ENCODE data around the gene CCDC144A.
"Not testable (repeated sequence)": the region's sequence is repeated elsewhere in the genome, so short reads cannot be mapped to it uniquely, and the experiment has no call there.

The CCDC144A gene

GRCh38 chr17:16751924-16752287 is 61.9 kb downstream of the CCDC144A start:
- DNase-seq (ENCODE audit: low read depth in 2 of 2, low spot score in 1 of 2): not testable (repeated sequence)

- DNase-seq (ENCODE audit: low read depth in 2 of 2, low spot score in 1 of 2): not testable (repeated sequence)
Observed at GRCh38 chr17:16757520-16757919, 67.5 kb downstream of the CCDC144A start.

GRCh38 chr17:16758177-16758576 is 68.1 kb downstream of the CCDC144A start:
- DNase-seq (ENCODE audit: low read depth in 2 of 2, low spot score in 1 of 2): not testable (repeated sequence)

GRCh38 chr17:16768290-16769175 is 78.5 kb downstream of the CCDC144A start:
- not testable (repeated sequence) for DNase-seq (ENCODE audit: low read depth in 2 of 2, low spot score in 1 of 2)

- DNase-seq (ENCODE audit: low read depth in 2 of 2, low spot score in 1 of 2): not testable (repeated sequence)
Observed at GRCh38 chr17:16772394-16773145, 82.5 kb downstream of the CCDC144A start.

- not testable (repeated sequence) for DNase-seq (ENCODE audit: low read depth in 2 of 2, low spot score in 1 of 2)
Observed at GRCh38 chr17:16773146-16773522, 83.1 kb downstream of the CCDC144A start.

GRCh38 chr17:16787851-16788250 is 97.8 kb downstream of the CCDC144A start:
- not testable (repeated sequence) for DNase-seq (ENCODE audit: low read depth in 2 of 2, low spot score in 1 of 2)

- not testable (repeated sequence) for DNase-seq (ENCODE audit: low read depth in 2 of 2, low spot score in 1 of 2)
Observed at GRCh38 chr17:16788889-16789536, 99.0 kb downstream of the CCDC144A start.

GRCh38 chr17:16789622-16790021 is 99.6 kb downstream of the CCDC144A start:
- not testable (repeated sequence) for DNase-seq (ENCODE audit: low read depth in 2 of 2, low spot score in 1 of 2)

GRCh38 chr17:16790313-16790871 is 100.4 kb downstream of the CCDC144A start:
- not testable (repeated sequence) for DNase-seq (ENCODE audit: low read depth in 2 of 2, low spot score in 1 of 2)

- not testable (repeated sequence) for DNase-seq (ENCODE audit: low read depth in 2 of 2, low spot score in 1 of 2)
Observed at GRCh38 chr17:16794215-16794614, 104.2 kb downstream of the CCDC144A start.

- not testable (repeated sequence) for DNase-seq (ENCODE audit: low read depth in 2 of 2, low spot score in 1 of 2)
Observed at GRCh38 chr17:16795894-16796293, 105.9 kb downstream of the CCDC144A start.

- DNase-seq (ENCODE audit: low read depth in 2 of 2, low spot score in 1 of 2): not testable (repeated sequence)
Observed at GRCh38 chr17:16804851-16805250, 114.8 kb downstream of the CCDC144A start.

GRCh38 chr17:16806599-16806998 is 116.6 kb downstream of the CCDC144A start:
- not testable (repeated sequence) for DNase-seq (ENCODE audit: low read depth in 2 of 2, low spot score in 1 of 2)

GRCh38 chr17:16807620-16808019 is 117.6 kb downstream of the CCDC144A start:
- DNase-seq (ENCODE audit: low read depth in 2 of 2, low spot score in 1 of 2): not testable (repeated sequence)

- DNase-seq (ENCODE audit: low read depth in 2 of 2, low spot score in 1 of 2): not testable (repeated sequence)
Observed at GRCh38 chr17:16810236-16810635, 120.2 kb downstream of the CCDC144A start.

GRCh38 chr17:16812126-16812525 is 122.1 kb downstream of the CCDC144A start:
- DNase-seq (ENCODE audit: low read depth in 2 of 2, low spot score in 1 of 2): not testable (repeated sequence)

- DNase-seq (ENCODE audit: low read depth in 2 of 2, low spot score in 1 of 2): no peak
Observed at GRCh38 chr17:16814439-16814838, 124.4 kb downstream of the CCDC144A start.

GRCh38 chr17:16817201-16817600 is 127.2 kb downstream of the CCDC144A start:
- no peak for DNase-seq (ENCODE audit: low read depth in 2 of 2, low spot score in 1 of 2)

- DNase-seq (ENCODE audit: low read depth in 2 of 2, low spot score in 1 of 2): not testable (repeated sequence)
Observed at GRCh38 chr17:16817940-16818339, 127.9 kb downstream of the CCDC144A start.

GRCh38 chr17:16818340-16818739 is 128.3 kb downstream of the CCDC144A start:
- no peak for DNase-seq (ENCODE audit: low read depth in 2 of 2, low spot score in 1 of 2)
